Placental pericyte (primary cell): ENCODE results near the gene PRR16. TPM values are rescaled to one million over a fixed set of nuclear protein-coding genes. Genes with fewer than 3 reads are reported as not detected.

Experiments used
- small RNA-seq: library from RNA; depleted of rRNA; stranded (forward); fragments of <200 nt; gene quantifications from one replicate; pipeline ENCODE3, GENCODE V24; 2012; ENCODE audit warnings: low replicate concordance
- total RNA-seq: library from RNA; depleted of rRNA; stranded (reverse); fragments of >200 nt; gene quantifications from 2 replicates; pipeline ENCODE4 v1.2.3, GENCODE V29; 2012

Gene PRR16
- 10.5 and 13.2 TPM in 2 replicates for total RNA-seq

DNA sequence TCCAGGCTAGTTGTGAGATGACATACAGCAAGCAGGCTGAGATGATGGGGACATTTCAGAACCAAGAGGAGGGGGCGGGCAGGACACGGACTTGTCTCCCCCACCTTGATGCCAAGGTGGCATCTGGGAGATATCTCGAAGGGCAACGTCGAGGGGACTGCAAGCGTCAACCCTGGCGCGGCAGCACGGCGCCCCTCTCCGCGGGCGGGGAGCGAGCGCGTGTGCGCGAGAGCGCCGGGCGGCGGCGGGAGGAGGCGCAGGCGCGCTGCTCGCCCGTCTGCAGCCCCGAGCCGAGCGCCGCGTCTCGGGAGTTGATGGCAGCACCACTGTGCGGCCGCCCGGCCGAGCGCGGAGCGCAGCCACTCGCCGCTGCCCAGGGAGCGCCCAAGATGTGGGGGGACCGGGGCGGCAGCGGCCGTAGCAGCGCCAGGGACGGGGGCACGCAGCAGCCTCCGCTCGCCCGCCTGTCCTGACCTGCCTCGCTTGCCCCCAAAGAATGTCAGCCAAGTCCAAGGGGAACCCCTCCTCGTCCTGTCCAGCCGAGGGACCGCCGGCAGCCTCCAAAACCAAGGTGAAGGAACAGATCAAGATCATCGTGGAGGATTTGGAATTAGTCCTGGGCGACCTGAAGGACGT is at the start of gene PRR16:
TSS of gene PRR16 (plus strand) at position 310 of the 636 bp plus-strand sequence.

Small RNA genes lying within 50 kb of the gene (small RNA-seq; reads per million reads assigned to genes)
- gene PRELID3BP8 (not detected), gene RNU4-69P (not detected)
